Activated effector memory CD4-positive, alpha-beta T cell treated with Interleukin-2 at 50 U/mL for 16 hours (primary cell): ENCODE data around the gene PWWP2B.
"Not testable (repeated sequence)": the region's sequence is repeated elsewhere in the genome, so short reads cannot be mapped to it uniquely, and the experiment has no call there.

Experiments used
- DNase-seq: peaks from one replicate; pipeline ENCODE4 v3.0.0-alpha.2; 2020

PWWP2B gene

DNA sequence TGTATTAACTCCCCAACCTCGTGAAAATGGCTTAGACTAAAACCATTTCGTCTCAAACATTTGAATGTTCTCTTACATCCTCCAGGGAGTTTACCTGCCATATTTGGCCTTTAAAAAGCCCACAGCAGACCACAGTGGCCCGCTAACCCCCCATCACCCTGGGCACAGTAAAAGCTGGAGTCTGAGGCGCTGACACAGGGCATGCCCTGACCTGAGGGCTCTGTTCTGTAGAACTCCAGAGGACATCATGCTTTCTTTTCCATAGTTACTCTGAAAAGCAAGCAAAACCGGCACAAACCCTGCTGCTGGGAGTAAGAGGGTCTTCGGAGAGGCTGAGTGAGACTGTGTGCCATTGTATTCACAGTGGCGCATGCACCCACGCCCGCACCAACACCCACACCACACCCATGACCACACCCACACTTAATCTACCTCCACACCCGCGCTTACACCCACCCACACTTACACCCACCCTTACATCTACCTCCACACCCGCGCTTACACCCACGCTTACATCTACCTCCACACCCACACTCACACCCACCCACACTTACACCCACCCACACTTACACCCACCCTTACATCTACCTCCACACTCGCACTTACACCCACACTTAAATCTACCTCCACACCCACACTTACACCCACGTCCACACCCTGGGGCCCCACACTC, 32.9 kb upstream of the PWWP2B start:
- no peak for DNase-seq

DNA sequence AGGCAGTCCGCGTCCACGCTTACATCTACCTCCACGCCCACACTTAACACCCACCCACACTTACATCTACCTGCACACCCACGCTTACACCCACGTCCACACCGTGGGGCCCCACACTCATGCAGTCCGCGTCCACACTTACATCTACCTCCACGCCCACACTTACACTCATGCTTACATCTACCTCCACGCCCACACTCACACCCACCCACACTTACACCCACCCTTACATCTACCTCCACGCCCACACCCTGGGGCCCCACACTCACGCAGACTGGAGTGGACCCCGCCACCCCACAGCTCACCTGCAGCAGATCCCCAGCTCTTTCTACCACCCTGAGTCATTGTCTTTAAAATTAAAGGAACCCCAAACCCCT, 32.4 kb upstream of the PWWP2B start:
- no peak for DNase-seq

DNA sequence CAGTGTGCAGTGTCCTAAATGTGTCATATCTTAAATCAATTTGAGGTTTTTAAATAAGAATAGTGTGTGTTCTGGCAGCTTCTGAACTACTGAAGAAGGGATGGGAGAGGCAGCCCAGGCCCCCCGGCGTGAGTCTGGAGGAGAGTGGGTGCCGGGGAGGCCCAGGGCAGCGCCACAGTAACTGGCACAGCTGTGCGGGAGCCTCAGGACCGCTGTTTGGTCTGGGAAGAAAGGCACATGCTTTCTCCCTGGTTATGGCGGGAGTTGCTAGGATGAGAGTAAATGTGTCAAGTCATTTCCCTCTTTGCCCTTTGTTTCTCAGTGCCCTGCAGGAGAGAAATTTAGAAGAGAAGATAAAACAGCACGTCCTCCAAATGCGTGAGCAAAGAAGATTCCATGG, 31.9 kb upstream of the PWWP2B start:
- no peak for DNase-seq

DNA sequence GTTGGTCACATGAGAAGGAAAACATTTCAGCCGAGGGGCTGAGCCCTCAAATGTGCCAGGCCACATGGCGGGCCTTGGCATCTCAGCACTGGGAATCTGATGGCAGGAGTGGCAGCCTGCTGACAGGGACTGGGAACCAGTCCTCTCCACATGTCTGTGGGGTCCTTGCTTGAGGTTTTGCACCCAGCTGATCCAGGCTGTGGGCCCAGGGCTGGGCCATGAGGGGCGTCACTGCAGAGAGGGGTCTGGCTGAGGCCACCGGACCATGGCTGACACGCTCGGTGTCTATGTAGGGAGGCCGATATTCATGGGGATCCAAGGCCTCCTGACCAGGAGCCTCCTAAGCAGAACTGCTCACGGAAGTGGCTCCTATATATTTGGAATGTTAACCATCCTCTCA, 31.0 kb upstream of the PWWP2B start:
- DNase-seq = no peak

DNA sequence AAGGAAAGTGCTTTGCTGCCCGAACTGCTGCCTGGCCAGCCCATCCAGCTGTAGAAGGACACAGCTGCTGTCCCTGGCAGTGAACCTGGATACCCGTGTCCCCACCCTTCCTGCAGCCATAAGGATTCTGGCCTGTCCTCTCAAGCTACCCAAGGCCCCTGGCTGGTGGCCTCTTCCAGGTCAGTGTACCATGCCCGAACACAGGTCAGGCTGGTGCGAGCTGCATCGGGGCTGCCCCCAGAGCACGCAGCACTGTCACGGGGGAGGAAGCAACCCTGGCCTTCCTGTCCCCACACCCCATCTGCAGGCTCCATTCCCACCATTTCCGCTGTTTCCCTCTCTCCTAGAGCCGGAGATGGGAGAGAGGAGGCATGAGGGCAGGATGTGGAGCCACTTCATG, 30.5 kb upstream of the PWWP2B start:
- DNase-seq = no peak

DNA sequence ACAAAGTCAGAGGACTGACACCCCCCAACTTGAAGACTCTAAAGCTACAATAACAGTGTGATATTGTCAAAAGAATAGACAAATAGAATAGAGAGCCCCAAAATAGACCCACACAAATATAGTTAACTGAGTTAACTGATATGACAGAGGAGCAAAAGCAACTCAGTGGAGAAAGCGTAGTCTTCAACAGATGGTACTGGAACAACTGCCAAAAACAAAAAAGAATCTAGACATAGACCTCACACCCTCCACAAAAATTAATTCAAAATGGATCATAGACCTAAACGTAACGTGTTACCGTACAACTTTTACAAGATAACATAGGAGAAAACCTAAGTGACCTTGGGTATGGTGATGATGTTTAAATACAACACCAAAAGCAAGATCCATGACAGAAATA, 28.6 kb upstream of the PWWP2B start:
- no peak for DNase-seq

DNA sequence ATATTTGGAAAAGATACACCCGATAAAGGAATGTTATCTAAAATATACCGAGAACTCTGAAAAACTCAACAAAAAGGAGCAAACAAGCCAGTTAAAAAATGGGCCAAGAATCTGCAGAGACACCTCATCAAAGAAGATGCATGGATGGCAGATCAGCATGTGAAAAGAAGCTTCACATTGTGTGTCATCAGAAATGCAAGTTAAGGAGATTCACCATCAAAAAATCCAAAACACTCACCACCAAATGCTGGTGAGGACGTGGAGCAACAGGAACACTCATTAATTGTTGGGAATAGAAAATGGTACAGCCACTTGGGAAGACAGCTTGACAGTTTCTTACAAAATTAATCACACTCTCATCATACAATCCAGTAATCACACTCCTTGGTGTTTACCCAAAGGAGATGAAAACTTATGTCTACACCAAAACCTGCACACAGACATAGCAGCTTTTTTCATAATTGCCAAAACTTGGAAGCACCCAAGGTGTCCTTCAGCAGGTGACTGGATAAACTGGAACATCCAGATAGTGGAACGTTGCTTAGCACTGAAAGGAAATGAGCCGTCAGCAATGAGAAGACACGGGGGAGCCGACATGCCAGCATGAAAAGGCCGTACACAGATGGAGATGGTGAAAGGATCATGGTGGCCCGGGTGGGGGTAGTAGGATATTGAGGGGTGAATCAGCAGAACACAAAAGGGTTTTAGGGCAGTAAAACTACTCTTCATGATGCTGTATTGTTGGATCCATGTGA, 27.9 kb upstream of the PWWP2B start:
- DNase-seq = no peak

DNA sequence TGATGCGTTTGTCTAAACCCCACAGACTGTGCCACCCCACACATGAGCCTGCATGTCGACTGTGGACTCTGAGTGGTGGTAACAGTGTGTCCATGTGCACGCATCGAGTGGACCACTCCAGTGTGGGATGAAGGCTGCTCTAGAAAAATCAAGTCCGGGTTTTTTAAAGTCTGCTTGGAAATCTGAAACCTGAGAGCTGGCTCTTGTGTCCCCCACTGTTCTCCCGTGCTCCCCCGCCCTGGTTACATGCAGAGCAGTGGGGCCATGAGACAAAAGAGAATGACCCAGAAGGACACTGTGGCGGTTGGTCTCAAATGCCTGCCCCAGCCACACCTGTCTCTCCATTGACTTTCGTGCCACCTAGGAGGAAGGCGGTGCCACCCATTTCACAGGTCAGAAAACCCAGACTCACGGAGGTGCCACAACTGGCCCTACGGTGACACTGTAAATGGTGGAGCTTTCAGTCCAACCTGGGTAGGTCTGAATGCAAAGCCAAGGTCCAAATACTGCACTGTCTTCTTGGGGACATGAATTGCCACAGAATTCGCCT, 27.3 kb upstream of the PWWP2B start:
- DNase-seq = no peak

DNA sequence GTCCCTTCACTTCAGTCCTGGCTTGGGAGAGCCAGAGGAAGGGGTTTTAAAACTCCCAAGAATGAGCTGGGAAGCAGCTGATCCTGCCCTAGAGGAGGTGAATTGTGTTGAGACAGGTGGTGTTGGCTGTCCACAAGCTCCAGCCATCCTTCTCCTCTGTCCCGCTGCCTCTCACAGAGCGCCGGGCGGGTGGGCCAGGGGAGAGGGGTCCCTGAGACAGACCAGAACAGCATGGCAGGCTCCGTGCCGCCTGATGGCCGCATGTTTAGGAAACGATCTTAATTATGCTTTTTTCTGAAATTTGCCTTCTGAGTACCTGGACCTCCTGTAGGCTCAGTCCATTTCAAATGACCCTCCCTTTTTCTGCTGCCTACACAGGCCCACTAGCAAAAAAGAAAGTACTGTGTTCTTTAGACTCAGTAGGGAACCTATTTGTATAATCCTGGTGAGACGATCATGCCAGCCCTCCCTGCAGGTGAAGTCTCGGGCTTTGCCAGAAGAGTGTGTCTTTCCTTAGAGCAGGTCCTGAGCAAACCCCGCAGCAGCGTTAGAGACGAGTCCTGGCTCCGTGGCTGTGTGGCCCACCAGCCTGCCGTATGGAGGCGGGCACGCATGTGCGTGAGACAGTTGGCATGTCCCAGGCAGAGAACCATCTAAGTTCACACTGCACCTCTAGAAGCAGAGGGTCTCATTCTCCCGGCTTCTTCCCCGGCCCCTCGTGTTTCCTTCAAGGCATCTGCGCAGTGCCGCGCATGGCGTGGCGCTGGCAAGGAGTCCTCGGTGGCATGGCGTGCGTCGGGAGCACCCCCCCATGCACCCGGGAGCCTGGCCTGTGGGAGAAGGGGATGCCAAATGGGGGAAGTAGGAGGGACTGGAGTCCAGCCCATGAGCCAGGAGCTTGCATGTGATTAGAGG, 26.3 kb upstream of the PWWP2B start:
- no peak for DNase-seq

DNA sequence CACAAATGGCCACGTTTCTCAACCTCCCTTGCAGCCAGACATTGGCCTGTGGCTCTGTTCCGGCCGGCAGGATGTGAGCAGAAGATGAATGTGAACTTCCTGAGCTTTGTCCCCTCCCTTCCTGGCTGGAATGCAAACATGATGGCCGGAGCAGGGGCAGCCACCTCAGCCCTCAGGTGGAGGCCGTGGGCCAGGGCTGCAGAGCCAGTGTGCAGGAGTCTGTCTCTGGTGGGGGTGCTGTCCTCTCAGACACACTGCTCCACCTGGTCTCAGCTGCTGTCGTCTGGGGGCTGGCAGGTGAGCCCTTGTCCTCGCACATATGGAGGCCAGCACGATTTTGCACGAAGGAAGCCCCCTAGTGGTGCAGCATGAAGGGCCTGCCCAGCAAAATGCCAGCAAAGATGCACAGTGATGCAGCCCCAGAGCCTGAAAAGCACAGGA, 25.3 kb upstream of the PWWP2B start:
- no peak for DNase-seq

DNA sequence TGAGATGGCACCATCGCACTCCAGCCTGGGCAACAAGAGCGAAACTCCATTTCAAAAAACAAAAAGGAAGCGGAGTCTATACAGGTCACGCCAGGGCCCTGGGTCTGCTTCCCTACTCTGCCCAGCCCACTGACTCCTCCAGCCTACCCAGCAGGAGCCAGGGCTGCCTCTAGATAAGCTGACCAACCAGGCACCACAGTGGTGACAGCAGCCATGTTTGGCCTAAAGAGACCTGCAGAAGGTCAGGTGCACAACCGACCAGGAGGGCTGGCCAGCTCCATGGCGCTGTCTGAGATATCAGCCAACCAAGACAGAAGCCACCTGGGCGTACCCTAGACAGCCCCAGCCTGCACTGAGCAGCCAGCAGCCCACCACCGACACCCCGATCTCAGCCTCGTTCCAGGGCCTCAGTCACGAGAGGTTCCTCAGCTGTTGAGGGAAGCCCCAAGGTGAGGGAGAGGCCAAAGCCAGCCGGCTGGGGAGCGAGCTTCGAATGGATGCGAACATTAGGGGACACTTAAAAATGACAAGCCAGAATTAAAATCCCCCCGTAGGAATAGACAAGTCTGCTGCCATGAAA, 24.4 kb upstream of the PWWP2B start:
- no peak for DNase-seq

DNA sequence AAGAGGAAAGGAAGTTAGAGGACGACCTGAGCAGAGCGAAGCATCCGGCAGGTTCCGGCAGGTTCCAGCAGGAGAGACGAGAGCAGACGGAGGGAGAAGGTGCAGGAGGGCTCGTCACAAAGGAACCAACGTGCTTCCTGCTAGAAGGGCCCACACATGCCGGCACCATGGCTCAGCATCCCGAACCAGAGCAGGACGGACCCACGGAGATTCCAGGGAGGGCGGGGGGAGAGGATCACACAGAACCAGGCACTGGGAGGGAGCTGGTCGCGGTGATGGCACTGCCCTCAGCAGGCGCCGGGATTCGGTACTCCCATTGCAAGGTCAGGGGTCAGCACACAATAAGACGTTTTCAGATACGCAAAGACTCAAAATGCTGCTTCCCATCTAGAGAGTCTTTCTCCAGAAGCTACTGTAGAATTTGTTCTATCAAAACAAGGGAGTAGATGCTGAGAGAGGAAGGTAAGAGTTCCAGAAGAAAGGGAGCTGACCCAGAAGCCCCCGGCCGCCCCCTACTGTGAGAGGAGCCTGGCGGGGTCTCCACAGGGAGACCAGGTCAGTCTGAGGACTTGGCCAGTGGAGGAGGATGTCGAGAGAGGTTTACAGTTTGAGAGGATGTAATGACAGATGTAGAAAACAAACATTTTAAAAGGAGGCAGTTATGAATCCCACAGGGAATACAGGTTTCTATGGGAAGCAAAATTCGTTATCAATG, 23.6 kb upstream of the PWWP2B start:
- no peak for DNase-seq

DNA sequence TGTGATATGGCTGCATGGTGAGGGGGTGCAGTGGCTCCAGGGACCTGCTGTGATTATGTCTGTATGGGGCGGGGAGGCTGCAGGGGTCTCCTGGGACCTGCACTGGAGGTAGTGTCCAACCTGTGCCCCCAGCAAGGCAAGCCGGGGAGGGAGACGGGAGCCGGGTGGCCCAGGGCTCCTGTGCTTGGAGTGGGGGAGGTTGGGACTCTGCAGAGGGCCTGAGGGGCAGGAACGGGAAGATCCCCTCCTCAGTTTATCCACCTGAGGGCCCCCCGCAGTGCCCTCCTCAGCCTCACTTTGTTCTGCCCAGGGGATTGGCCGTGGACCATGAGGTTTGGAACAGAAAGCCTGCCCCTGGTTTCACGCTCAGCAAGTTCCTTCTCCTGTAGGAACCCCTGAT, 22.8 kb upstream of the PWWP2B start:
- no peak for DNase-seq

DNA sequence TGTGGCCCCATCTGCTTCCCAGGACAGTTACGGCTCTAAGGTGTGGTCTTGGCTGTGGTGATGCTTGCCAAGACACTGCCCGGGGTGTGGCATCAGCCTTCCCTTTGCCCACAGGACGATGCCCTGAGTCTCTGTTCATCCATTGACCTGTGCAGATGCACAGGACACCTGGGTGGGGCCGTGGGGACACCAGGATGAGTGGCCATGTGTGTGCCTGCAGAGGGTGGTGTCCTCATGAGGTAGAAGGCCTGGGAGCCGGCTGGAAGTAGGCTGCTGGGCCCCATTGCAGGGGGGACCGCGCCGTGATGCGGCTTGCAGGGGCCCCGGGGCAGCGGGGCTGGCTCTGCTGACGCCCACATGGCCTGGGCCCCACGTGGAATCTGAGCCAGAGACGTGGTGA, 22.4 kb upstream of the PWWP2B start:
- no peak for DNase-seq

DNA sequence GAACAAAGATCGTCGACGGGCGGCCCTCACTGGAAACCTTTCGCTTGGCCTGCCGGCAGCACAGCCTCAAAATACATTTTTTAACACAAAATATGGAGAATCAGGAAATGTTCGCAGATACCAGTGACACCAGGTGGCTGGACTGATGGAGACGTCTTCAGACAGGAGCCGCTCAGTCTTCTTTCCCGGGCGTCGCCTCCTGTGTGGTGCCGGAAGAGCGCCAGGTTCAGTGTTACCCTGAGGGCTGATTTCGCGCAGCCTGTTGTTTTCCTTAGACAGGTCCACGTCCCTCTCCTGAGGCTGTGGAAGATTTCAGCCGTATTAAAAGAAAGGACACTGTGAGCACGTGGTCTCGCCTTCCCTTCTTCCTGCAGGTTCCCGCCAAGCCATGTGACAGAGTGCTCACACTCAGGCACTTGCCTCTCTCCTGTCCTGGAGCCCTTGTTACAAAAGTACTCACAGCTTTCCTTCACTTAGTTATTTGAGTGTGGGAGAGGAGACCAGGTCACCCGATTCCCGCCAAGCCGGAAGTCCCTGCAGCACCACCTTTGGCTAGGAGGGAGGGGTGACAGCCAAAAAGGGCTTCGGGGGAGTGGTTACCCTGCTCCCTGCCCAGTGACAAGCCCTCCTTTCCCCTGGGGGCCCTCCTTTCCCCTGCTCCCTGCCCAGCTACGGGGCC, 21.7 kb upstream of the PWWP2B start:
- no peak for DNase-seq

DNA sequence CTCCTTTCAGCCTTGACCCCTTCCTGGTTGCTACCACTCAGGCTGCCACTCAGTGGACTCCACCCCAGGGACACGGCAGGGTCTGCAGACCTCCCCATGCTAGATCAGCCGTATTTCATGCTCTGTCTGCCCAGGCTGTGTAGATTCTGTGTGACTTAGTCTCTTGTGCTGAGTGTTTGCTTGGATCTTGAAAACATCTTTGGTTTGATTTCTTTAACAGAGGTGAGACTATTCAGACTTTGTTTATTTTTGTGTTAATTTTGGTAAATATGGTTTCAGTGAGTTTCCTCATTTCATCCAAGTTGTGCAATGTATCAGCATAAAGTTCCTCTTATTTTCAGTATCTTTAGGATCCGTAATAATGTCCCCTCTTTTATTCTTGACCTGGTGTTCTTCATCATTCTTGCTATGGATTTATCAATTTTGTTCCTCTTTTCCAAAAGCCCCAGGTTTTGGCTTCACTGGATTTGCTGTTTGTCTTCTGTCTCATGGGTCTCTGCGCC, 21.2 kb upstream of the PWWP2B start:
- no peak for DNase-seq

DNA sequence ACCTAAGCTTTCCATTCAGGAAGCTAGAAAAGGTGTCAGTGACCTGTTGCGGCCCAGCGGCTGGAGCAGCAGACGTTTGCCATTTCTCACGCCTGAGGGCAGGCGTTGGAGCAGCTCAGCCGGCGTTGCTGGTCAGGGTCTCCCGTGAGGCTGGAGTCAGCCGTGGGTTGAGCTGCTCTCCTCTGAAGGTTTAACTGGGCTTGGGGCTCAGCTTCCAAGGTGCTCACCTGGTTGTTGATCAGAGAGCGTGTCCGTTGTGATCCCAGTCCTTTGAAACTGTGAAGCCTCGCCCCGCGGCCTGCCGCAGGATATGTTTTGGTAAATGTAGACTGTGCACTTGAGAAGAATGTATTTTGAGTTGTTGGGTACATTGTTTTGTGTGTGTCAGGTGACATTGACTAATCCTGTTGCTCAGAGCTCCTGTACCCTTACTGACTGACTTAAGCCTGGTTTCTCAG, 20.6 kb upstream of the PWWP2B start:
- no peak for DNase-seq

DNA sequence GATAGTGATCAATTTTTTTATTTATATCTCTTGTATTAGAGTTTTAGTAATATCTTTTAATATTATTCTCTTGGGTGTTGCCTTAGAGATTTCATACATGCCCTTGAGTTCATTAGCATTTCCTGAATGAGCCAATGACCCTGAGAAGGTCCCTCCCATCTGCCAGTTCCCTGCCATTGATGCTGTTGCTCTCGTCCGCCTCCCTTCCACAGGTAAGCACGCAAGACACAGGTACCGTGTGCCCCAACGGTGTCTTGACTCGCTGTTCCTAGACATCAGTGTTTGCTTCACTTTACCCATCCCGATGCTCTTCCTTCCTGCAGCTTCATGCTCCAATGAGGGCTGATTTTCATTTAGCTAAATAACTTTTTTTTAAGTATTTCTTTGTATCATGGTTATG, 19.7 kb upstream of the PWWP2B start:
- no peak for DNase-seq

DNA sequence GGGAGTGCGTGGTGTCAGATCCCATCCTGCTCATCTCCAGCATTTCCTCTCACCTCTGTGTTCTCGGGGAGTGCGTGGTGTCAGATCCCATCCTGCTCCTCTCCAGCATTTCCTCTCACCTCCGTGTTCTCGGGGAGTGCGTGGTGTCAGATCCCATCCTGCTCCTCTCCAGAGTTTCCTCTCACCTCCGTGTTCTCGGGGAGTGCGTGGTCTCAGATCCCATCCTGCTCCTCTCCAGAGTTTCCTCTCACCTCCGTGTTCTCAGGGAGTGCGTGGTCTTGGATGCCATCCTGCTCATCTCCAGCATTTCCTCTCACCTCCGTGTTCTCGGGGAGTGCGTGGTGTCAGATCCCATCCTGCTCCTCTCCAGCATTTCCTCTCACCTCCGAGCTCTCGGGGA, 18.0 kb upstream of the PWWP2B start:
- not testable (repeated sequence) for DNase-seq

DNA sequence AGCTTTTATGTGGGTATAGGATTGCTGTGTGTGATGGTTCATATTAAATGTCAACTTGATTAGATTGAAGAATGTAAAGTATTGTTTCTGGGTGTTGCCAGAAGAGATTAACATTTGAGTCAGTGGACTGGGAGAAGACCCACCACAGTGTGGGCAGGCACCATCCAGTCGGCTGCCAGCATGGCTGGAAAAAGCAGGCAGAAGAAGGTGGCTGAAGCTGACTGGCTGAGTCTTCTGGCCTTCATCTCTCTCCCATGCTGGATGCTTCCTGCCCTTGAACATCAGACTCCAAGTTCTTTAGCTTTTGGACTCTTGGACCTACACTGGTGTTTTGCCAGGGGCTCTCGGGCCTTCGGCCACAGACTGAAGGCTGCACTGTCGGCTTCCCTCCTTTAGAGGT, 16.0 kb upstream of the PWWP2B start:
- DNase-seq = not testable (repeated sequence)

DNA sequence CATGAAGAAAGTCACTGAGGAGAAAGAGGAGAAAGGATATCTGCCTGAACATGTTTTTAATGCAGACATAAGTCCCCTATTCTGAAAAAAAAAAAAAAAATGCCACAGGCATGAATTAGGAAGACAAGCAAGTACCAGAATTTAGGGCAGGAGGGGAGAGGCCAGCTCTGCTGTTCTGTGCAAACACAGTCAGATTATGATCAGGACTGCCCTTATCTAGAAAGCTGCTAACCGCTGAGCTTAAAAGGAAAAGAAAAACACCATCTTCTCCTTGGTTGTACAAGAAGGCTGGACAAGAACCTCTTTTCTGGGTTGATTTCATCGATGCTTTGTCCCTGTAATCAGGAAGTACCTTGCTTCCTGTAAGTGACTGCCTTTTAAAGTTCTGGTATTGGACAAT, 15.3 kb upstream of the PWWP2B start:
- DNase-seq = no peak
